GM18951 (cell line): ENCODE results near the gene THTPA.
A peak's percentile ranks its signal among the peaks of the same experiment; 100 is the strongest.

Experiments used
- POLR2A ChIP-seq: IDR thresholded peaks from 4 replicates; pipeline ENCODE4 v1.6.1; 2011; ENCODE audit warnings: mild to moderate bottlenecking; ENCODE audit not compliant: insufficient read length, insufficient read depth; ENCODE audit errors: extremely low read depth
- in situ Hi-C: fragments of 300-500 bp; cut with MboI; formaldehyde crosslinking; loops from one replicate; pipeline ENCODE4 v1.12.0; 2022; ENCODE audit warnings: low sequenced_read_pairs, mixed read lengths, inconsistent platforms; ENCODE audit not compliant: unreplicated experiment

THTPA gene

GRCh38 chr14:23564181-23564812 is 8.2 kb downstream of the THTPA start:
- in situ Hi-C loops: no loop called here
- no peak for TF ChIP-seq POLR2A

DNA sequence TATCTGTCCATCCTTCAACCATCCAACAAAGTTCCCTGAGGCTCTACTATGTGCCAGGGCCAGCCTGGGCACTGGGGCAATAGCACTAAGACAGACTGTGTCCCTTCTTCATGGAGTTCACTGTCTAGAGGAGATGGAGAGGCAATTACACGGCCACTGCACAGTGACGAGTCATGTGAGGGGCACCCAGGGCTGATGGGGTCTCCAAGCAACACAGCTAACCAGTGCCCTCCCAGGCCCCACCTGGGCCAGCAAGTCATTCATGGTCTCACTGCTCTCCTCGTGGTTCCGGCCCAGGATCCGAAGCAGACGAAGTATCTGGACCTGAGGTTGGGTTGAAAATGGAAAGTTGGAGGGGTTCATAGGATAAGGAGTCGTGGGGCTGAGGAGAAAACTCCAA is 8.8 kb downstream of the THTPA start:
- in situ Hi-C loops: no loop called here
- no peak for TF ChIP-seq POLR2A

DNA sequence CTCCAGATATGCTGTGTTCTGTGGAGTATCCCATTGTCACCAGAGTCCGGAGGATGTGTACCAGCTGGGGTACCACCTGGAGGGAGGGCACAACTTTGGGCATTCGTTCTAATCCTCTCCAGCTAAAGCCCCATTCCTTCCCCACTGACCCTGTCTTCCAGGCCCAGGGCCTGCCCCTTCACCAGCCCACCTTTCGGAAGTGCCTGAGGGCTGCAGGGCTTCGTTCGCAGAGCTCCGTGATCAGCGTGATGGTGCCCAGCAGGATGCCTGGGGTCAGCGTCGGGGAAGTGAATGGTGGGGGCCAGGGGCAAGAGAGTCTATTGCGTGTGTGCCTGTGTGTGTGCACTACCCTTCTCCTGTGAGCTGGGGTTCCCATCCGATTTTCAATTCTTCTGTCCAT is 9.6 kb downstream of the THTPA start:
- no peak for TF ChIP-seq POLR2A
- in situ Hi-C loops: no loop called here

DNA sequence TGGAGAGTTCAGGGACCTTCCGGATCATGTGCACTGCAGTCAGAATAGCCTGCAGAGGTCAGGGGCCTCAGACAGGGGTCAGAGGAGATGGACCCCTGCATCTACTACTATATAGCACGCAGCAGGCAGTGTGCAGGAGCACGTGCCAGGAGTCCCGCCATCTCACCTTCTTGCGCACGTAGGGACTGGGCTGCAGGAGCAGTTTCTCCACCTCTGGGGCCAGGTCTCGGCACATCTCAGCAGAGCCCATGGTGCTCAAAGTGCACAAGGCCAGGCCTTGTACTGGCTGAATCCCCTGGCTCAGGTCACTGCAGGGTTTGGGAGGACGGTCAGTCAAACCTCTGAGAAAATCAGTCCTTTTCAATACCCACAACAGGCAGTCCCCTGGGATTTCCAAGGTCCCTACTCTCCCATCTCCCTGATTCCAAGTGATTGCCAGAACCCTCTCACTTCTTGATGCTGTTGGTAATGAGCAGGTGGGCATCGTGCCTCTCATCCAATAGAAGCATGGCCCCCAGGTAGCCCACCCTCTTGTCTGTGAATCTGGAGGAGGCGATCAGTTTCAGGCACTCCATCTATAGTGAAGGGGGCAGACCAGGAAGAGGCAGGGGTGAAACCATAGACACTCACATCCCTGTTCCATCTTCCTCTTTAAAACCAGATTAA is 10.2 kb downstream of the THTPA start:
- in situ Hi-C loops: no loop called here
- TF ChIP-seq POLR2A: peak; percentile 26

GRCh38 chr14:23566778-23567185 is 10.7 kb downstream of the THTPA start:
- TF ChIP-seq POLR2A: no peak
- in situ Hi-C loops: no loop called here

DNA sequence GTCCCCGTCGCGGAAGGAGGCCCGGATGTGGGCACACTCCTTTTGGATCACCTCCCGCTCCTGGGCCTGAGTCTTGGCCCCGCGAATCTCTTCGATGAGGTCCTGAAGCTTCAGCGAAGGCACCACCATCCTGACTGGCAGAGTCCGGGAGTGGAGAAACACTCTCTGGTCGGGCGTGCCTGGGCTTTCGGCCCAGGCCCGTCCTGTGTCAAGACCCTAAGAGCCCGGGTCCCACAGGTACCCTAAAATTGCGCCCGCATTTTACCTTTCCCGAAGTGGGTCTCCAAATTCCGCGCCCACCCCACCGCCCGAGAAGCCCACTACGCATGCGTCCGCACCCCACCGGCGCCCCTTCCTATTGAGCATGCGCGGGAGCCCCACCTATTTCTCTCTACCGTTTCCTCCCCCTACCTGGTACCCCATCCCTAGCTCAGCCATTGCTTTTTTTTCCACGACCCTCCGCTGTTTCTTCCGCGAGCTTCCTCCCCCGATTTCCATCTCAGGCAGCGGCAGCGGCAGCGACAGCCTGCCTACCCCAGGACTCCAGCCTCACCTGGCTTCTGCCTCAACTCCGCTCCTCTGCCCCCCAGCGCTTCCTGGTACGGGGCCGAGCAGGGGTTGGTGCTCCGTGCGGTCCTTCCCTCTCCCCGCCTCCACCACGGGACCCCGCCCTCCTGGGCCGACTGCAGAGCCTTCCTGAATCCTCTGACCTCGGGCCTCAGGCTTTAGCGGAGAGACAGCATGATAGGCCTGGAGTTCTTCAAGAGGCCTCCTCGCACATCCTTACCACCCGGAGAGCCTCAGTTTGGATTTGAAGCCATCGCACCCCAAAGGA is 11.3 kb downstream of the THTPA start, which contains the start of gene AP1G2:
TSS of gene AP1G2 (minus strand) at position 606 of the 835 bp plus-strand sequence. CDS start at position 129, 477 bp downstream.
- TF ChIP-seq POLR2A: peak; percentile 93
- in situ Hi-C loops: no loop called here

- no peak for TF ChIP-seq POLR2A
- in situ Hi-C loops: no loop called here
These were observed 12.0 kb downstream of the THTPA start for GRCh38 chr14:23568021-23568599.

DNA sequence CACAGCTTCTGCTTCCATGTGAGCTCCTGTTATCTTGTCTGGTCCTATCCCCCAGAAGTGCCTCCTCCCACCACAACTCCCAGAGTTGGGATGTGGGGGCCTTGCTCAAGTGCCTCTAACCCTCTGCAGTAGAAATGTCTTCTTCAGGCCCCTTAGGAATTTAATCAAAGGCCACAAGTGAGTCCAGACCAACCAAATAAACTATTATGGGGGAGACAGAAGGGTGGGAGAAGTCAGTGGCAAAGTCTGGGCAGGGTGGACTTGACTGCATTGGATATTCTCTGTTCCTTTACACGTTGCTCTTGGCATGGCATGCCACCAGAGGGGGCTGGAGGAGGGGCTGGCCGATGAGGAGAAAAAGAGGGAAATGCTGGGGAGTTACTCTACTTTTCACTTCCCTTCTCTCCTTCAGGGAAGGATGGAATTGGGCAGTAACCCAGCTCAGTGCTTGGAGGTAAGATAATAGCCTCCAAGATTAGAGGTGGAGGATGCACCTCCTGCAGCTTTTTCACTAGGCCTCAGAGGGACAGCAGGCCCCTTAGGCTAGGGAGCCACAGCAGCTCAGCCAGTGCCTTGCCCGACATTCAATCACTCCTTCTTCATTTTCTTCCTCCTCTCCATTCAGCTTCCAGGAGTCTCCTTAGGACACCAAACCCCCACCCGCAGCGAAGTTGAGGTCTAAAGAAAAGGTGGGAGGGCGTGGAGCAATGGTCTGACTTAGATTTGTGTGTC is 12.7 kb downstream of the THTPA start:
- in situ Hi-C loops: no loop called here
- TF ChIP-seq POLR2A: no peak

DNA sequence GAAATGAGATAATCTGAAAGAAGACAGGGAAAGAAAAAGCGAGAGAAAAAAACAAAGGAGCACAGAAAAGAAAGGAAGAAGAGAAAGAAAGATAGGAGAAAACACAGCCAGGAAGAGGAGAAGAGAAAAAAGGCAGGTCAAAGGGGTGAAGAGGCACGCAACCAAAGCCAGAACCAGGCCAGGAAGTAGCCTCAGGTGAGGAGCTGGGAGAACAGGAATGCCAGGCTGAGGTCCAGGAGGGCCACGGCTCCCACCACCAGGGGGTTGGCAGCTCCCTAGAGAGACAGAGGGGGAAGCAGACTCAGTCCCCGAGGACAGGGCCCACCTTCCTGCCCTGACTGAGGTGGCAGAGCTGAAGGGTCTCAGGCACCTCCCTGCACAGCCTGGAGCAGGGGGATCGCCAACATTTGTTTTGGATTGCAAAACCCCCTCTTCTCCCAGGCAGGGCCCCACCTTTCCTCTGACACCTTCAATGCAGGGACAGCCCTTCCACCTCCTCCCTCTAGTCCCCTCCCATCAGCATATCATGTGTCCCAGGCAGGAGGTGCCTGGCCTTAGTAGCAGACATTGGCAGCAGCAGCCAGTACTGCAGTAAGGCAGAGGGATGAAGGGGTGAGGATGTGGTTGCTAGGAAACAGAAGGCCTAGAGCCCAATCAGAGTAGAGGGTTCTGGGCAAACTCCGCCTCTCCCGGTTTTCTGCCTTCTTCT is 13.5 kb downstream of the THTPA start:
- in situ Hi-C loops: no loop called here
- no peak for TF ChIP-seq POLR2A

DNA sequence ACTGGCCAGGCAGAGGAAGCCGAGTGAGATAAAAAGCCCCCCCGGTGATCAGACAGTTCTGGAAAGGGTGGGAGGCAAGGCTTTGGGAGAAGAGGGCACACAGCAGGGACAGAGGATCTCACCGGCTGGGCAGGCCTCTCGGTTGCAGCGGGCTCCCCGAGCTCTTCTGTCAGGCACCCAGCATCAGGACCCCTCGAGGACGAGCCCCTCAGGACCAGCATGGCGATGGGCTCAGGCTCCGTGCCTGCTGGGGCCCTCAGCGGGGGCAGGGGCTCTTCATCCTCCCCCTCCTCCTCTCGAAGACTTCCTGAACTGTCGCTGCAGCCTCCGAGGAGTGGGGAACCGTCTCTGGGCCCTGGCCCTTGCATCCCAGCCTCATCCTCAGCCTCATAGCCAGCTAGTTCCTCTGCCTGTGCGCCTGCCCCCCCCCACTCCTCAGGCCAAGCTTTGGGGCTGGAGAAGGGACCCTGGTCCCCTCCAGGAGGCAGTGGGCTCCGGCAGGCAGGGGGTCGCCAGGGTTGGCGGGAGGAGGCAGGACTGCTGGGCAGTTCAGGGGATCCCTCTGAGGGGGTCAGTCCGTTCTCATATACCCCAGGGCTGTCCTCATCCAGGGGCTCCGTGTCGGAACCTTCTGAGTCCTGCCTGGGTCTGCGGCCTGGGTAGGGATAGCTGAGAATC is 14.9 kb downstream of the THTPA start:
- in situ Hi-C loops: no loop called here
- TF ChIP-seq POLR2A: no peak

DNA sequence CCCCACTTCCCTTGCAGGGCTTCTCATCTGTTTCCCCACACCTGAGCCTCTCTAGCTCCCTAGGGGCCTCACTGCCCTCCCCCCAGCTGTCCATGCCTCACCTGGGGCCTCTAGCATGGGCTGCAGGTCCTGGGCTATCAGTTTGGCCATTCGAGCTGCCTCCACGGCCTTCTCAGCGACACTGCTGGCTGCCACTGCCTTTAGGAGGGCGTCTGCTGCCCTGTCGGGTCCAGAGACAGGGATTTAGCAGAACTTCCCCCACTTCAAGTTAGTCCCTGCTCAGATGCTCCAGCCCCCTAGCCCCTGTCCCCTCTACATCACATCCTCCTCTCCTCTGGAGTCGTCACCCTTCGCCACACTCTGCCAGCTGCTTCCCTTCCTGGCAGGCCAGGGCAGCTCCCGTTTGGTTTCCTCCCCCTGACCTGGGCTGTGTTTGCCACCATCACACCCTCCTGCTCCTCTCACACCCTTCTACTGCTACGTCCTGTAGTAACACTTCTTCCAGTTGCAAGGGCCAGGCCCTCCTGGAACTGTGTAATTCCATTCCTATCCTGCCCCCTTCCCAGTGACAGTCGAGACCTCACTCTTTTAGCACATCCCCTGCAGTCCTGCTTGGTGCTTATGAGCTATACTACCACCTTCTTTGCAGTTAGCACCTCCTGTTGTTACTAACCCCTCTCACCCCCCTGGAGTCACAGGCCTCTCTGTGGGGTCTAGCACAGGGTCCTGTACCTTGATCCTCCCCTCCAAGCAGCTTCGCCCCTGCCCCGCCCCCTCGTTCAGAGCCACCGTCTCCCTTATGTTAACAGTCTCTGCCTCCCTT is 15.8 kb downstream of the THTPA start:
- TF ChIP-seq POLR2A: no peak
- in situ Hi-C loops: no loop called here
